HG03103 (cell line): ENCODE measurements around the gene TMSB15C.
"Not testable (repeated sequence)": the region's sequence is repeated elsewhere in the genome, so short reads cannot be mapped to it uniquely, and the experiment has no call there.

Experiments
- ATAC-seq: cut with Tn5 transposase; IDR thresholded peaks from one replicate; pipeline ENCODE4 v1.9.1; 2021; ENCODE audit warnings: low read depth; ENCODE audit not compliant: unreplicated experiment

The TMSB15C gene

DNA sequence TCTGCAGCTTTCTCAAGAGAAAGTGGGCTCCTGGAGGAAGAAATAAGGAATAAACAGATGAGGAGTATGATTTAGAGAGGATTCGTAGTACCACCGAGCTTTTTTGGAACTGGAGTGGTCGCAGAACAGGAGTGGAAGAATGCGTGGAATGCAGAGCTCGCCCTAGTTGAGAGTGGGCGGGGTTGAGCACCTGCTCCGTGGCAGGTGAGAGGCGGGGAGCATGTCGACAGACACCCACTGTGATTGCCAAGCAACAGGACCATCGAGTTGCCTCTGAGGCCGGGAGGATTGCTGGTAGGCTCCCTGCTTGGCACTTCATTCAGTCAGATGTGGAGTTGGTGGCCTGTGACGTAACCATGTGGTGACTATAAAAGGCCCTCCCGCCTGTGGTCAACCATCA lies 21.1 kb downstream of the TMSB15C start:
- ATAC-seq = not testable (repeated sequence)

DNA sequence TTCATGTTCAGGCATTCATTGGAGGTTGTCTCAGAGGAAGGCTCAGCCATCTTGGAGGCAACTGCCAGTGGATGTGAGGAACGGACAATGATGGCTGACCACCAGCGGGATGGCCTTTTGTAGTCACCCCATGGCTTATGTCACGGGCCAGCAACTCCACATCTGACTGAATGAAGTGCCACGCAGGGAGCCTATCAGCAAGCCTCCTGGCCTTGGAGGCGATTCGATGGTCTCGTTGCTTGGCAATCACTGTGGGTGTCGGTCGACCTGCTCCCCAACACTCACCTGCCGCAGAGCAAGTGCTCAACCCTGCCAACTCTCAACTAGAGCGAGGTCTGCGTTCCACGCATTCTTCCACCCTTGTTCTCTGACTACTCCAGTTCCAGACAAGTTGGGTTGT lies 28.9 kb downstream of the TMSB15C start:
- ATAC-seq = no peak

DNA sequence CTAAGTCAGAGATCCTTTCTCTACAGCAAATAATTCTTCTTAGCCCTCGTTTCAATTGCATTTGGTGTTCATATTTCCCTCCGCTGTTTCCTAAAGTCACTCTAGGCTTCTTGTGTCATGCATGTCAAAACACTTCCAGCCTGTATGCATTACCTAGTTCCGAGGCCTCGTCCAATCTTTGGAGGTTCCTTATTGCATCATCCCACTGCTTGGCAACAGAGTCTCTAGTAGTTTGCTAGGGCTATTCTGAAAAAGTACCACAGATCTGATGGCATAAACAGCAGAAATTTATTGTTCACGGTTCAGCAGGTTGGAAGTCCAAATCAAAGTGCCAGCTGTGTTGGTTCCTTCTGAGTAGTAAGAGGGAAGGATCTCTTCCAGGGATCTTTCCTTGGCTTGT lies 30.4 kb downstream of the TMSB15C start:
- ATAC-seq = no peak

DNA sequence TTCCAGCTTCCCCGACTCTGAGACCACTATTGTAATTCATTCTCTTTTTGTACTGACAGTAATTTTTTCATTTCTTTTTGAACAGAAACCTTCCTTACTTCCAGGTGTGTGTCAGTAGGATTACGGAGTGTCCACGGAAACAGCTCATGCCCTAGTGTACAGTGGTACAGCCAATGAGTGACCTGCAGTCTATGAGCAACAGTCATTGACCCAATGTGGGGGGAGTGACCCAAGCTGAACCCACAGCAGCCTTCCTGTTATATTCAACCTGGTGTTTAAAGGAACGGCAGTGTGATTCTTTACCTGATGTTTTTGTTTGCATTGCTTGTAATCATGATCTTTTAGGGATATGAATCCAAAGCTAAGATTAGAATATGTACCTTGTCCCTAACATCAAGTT lies 35.0 kb downstream of the TMSB15C start:
- no peak for ATAC-seq

DNA sequence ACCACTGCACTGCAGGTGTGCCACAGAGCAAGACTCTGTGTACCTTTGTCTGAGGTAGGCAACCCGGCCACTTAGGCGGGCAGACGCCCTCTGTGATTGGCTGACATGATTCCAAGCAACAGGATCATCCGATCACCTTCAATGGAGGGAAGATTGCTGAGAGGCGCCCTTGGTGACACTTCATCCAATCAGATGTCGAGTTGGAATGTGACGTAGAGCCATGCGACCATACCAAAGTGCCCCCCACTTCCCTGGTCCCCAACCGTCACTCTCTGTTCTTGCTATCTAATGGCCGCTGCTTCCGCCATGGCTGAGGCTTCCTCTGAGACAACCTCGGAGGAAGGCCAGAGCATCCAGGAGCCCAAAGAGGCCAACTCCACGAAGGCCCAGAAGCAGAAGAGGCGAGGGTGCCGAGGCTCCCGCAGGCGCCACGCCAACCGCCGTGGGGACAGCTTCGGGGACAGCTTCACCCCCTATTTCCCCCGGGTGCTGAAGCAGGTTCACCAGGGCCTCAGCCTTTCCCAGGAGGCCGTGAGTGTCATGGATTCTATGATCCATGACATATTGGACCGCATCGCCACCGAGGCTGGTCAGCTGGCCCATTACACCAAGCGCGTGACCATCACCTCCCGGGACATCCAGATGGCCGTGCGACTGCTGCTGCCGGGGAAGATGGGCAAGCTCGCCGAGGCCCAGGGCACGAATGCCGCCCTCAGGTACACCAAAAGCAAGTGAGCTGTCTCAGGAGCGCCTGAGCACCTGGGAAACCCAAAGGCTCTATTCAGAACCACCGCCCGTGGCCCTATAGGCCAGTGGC lies 36.1 kb downstream of the TMSB15C start, which contains the start of gene H2BW2:
Gene H2BW2 (plus strand): TSS at position 268 of the 817 bp plus-strand sequence. CDS start 39 bp downstream, at position 307.
- no peak for ATAC-seq
